ENCODE measurements around the gene WNK1. TPM values are rescaled to one million over a fixed set of nuclear protein-coding genes. Genes with fewer than 3 reads are reported as not detected.

WNK1 gene
- total and polyA plus RNA-seq, 7 donors = 40.7 to 272 (median 230) TPM

DNA sequence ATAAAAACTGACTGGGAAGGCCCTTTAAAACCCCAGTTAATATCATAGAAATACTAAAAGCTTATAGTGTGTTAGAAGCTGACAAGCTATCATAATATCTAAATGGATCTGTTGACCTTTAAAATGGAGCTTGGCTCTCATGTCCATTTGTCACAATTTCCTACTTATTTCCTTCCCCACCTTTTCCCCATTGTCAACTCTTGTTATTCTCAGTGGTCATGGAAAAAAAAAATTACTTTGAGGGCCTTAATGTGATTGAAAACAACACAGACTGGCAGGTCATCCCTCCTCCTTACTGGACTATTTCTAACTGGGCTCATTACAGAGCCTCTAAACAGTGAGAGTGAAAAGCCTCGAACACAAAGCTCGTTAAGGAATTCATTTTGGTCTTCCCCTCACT, 13.7 kb upstream of the WNK1 start:
- no peak overlapping the region for H3K27ac ChIP-seq
- no peaks in the 10 kb centered on the region for H3K36me3 ChIP-seq (ENCODE audit: insufficient read depth in 1 of 2, low read depth in 1 of 2)
- ATAC-seq = no peak
- no peaks in the 10 kb centered on the region for H3K27me3 ChIP-seq (ENCODE audit: insufficient read depth in 3 of 3, low read length in 2 of 3)
- no peak for DNase-seq
- H3K4me1 ChIP-seq = no peaks in the 10 kb centered on the region
- WGBS, 3 donors = 71 to 85% (median 75%) methylated on average over 2 of the region's 2 CpGs
- intact Hi-C loops (cut with DNase I) = no loop called here
- TF ChIP-seq, protein P1, sequence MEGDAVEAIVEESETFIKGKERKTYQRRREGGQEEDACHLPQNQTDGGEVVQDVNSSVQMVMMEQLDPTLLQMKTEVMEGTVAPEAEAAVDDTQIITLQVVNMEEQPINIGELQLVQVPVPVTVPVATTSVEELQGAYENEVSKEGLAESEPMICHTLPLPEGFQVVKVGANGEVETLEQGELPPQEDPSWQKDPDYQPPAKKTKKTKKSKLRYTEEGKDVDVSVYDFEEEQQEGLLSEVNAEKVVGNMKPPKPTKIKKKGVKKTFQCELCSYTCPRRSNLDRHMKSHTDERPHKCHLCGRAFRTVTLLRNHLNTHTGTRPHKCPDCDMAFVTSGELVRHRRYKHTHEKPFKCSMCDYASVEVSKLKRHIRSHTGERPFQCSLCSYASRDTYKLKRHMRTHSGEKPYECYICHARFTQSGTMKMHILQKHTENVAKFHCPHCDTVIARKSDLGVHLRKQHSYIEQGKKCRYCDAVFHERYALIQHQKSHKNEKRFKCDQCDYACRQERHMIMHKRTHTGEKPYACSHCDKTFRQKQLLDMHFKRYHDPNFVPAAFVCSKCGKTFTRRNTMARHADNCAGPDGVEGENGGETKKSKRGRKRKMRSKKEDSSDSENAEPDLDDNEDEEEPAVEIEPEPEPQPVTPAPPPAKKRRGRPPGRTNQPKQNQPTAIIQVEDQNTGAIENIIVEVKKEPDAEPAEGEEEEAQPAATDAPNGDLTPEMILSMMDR (IDR thresholded peaks at IDR 0.05) = no peak
- no peaks in the 10 kb centered on the region for H3K9me3 ChIP-seq
- H3K4me3 ChIP-seq = no peak overlapping the region

DNA sequence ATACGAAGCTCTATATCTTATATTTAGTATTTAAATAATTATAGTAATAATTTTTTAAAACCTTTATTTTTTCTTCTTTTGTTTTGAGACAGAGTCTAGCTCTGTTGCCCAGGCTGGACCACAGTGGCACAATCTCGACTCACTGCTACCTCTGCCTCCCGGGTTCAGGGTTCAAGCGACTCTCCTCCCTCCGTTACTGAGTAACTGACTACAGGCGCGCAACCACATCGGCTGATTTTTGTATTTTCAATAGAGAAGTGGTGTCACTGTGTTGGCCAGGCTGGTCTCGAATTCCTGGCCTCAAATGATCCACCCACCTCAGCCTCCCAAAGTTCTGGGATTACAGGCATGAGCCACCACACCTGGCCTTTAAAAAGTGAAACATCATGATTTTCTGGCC, 13.0 kb upstream of the WNK1 start:
- TF ChIP-seq, protein P1 (IDR thresholded peaks at IDR 0.05) = no peak
- DNase-seq (no peak), ATAC-seq (no peak)
- intact Hi-C loops (cut with DNase I) = no loop called here
- Histone ChIP-seq H3K9me3 (no peaks in the 10 kb centered on the region), H3K4me3 (no peak overlapping the region), H3K27me3 (ENCODE audit: insufficient read depth in 3 of 3, low read length in 2 of 3) (no peaks in the 10 kb centered on the region), H3K36me3 (ENCODE audit: insufficient read depth in 1 of 2, low read depth in 1 of 2) (no peaks in the 10 kb centered on the region), H3K4me1 (no peaks in the 10 kb centered on the region), H3K27ac (no peak overlapping the region)
- WGBS, 3 donors = 94 to 97% (median 96%) methylated on average over 9 of the region's 9 CpGs

DNA sequence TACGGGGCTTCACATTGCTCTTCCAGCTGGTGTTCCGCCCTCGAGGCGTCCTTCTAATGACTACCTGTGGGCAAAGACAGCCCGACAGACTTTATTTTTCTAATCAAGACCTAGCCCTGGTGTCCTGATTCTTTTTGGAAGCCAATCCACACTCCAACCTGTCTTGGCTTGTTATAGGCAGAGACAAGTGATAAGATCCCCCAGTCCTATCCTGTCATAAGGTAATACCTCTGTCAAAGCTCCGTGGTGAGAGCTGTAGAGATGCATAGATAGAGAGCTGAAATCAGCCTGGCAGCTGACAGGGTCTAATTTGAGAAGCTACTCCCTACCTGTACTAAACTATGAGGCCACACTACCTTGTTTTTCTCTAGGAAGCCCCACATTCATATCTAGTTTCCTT, 11.5 kb upstream of the WNK1 start:
- Histone ChIP-seq H3K9me3 (no peaks in the 10 kb centered on the region), H3K4me3 (no peak overlapping the region), H3K36me3 (ENCODE audit: insufficient read depth in 1 of 2, low read depth in 1 of 2) (no peaks in the 10 kb centered on the region), H3K27me3 (ENCODE audit: insufficient read depth in 3 of 3, low read length in 2 of 3) (no peaks in the 10 kb centered on the region), H3K27ac (no peak overlapping the region), H3K4me1 (no peaks in the 10 kb centered on the region)
- intact Hi-C loops (cut with DNase I) = no loop called here
- TF ChIP-seq, protein P1 (IDR thresholded peaks at IDR 0.05) = no peak
- no peak for ATAC-seq
- WGBS, 3 donors = 76 to 80% (median 76%) methylated on average over 6 of the region's 6 CpGs
- no peak for DNase-seq

DNA sequence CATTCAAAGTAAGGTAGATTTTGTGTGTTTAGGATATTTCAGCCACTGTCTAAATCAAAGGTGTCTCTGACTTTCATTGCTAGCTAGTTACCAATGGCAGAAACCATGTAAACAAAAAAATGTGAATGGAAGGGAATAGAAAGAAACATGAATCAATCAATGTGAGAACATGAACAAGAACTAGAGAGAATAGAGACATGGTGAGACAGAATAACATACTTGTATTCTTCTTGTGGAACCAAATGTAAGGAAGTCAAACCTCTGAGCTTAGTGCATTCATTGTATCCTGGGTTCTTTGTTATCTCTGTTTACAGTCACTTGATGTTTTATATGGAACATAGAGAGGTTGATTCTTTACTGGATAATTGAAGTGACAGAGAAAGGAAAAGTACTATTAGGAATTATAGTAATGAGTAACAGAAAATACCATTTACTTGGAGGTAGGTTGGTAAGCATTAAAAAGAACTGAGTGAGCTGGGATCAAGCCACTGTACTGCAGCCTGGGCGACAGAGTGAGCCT, 2.6 kb upstream of the WNK1 start:
- DNase-seq (no peak), ATAC-seq (no peak)
- peak overlapping the region; percentile 95 for H3K27ac ChIP-seq
- peak overlapping the region; percentile 96 for H3K4me3 ChIP-seq
- TF ChIP-seq, protein P1 (IDR thresholded peaks at IDR 0.05) = no peak
- H3K4me1 ChIP-seq = peaks cover 13% of the 10 kb centered on the region
- 89 to 100% (median 96%) methylated on average over 1 of the region's 1 CpG for WGBS, 3 donors
- no peaks in the 10 kb centered on the region for H3K9me3 ChIP-seq
- H3K27me3 ChIP-seq (ENCODE audit: insufficient read depth in 3 of 3, low read length in 2 of 3) = no peaks in the 10 kb centered on the region
- intact Hi-C loops (cut with DNase I) = loop anchor here (5.0 to 10.0 kb wide), 4 partner anchors 33 to 195 kb away; partner anchors contain the start of gene RAD52 (in 1 of the 2)
- H3K36me3 ChIP-seq (ENCODE audit: insufficient read depth in 1 of 2, low read depth in 1 of 2) = no peaks in the 10 kb centered on the region
